Activated naive CD8-positive, alpha-beta T cell treated with anti-CD3 and anti-CD28 coated beads, Interleukin-2, amount 10 ng/mL, durations not matched to agents 7 days and 5 days (primary cell): Measurements from ENCODE around the gene PLPP1. TPM values are rescaled to one million over a fixed set of nuclear protein-coding genes. Genes with fewer than 3 reads are reported as not detected.

Source experiments
- ATAC-seq: fragments of 150-1000 bp; cut with Tn5 transposase; one replicate; pipeline ENCODE4 v1.10.0; 2021; ENCODE audit warnings: low read depth, moderate library complexity
- POLR2A ChIA-PET: fragments of 350-600 bp; sonication (Branson Sonifier 250); formaldehyde crosslinking; loops from one replicate; lab custom pipeline; 2021; ENCODE audit warnings: antibody characterized with exemption; lab: Charles Lee
- DNase-seq: peaks from one replicate; pipeline ENCODE4 v3.0.0; 2021
- H3K27ac Mint-ChIP-seq: one replicate; pipeline ENCODE4 v1.8.0; 2022; ENCODE audit warnings: mild to moderate bottlenecking, mixed read lengths
- H3K27me3 Mint-ChIP-seq: one replicate; pipeline ENCODE4 v1.8.0; 2022; ENCODE audit warnings: mild to moderate bottlenecking, moderate library complexity, mixed read lengths
- H3K36me3 Mint-ChIP-seq: one replicate; pipeline ENCODE4 v1.8.0; 2021; ENCODE audit warnings: mild to moderate bottlenecking, mixed read lengths
- H3K4me1 Mint-ChIP-seq: one replicate; pipeline ENCODE4 v1.8.0; 2021; ENCODE audit warnings: mixed read lengths
- H3K4me3 Mint-ChIP-seq: one replicate; pipeline ENCODE4 v1.8.0; 2022; ENCODE audit warnings: mild to moderate bottlenecking, moderate library complexity, mixed read lengths
- H3K9me3 Mint-ChIP-seq: one replicate; pipeline ENCODE4 v1.8.0; 2021; ENCODE audit warnings: mixed read lengths
- total RNA-seq, 2 experiments: library from RNA; stranded (reverse); gene quantifications; one replicate each; pipeline ENCODE4 v1.2.3, GENCODE V29; 2021

The PLPP1 gene
- 10 to 100 TPM; 25.9 to 27.8 TPM for total RNA-seq

DNA sequence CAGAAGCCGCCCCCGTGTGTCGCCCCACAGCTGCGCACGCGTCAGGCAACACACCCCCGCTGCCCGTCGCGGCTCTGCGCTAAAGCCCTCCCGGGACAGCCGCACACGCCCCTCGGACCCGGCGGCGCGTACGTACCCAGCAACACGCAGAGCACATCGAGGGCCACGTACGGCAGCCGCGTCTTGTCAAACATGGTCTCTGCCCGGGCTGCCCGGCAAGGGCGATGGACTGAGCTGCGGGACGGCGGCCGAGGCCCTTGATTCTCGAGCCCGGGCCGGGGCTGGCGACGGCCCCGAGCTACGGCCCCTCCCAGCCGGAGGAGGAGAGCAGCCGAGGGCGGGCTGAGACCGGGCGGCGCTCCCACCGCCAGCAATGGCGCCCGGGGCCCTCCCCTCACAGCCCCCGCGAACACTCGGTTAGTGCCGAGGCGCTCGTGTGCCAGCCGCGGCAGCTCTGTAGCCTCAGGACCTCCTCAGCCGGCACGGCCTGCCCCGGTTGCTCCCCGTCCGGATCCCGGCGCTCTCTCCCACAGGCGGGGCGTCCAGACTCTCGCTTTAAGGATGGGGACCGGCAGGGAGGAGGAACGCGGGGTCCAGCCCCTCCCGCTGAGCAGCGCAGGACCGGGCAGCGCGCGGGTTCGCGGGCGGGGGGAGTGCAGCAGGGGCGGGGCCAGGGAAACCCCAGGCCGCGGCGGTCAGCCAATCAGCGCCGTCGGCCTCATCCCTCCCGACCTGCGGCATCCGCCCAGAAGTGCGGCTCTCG lies at the start of gene PLPP1:
TSS of gene PLPP1 (minus strand) at position 529 of the 763 bp plus-strand sequence. CDS start at position 194, 335 bp downstream.
- peaks cover 20% of the 10 kb centered on the region for H3K36me3 Mint-ChIP-seq
- DNase-seq (peak; percentile 91), ATAC-seq (peak; percentile 80)
- peaks cover 50% of the 10 kb centered on the region for H3K4me1 Mint-ChIP-seq
- H3K27me3 Mint-ChIP-seq: no peaks in the 10 kb centered on the region
- H3K4me3 Mint-ChIP-seq: peak within 1 kb of the TSS; percentile 99
- H3K27ac Mint-ChIP-seq: peak within 1 kb of the TSS; percentile 89
- H3K9me3 Mint-ChIP-seq: no peaks in the 10 kb centered on the region
- POLR2A ChIA-PET: interaction anchor here (0.7 to 1.6 kb wide), 4 partner anchors 57 to 143 kb away, joined by 3 to 7 read pairs (median 4); no protein-coding TSS in a partner anchor

GRCh38 chr5:55583578-55583977 lies 48.8 kb upstream of the PLPP1 start:
- H3K4me3 Mint-ChIP-seq: no peak overlapping the region
- H3K9me3 Mint-ChIP-seq: peaks cover 1% of the 10 kb centered on the region
- H3K27ac Mint-ChIP-seq: no peak overlapping the region
- DNase-seq: no peak
- no peak for ATAC-seq
- H3K36me3 Mint-ChIP-seq: peaks cover 5% of the 10 kb centered on the region
- peaks cover 20% of the 10 kb centered on the region for H3K4me1 Mint-ChIP-seq
- no peaks in the 10 kb centered on the region for H3K27me3 Mint-ChIP-seq
- POLR2A ChIA-PET: interaction anchor here (0.7 kb wide), 1 partner anchor 18 kb away, joined by 7 read pairs; no protein-coding TSS in a partner anchor

DNA sequence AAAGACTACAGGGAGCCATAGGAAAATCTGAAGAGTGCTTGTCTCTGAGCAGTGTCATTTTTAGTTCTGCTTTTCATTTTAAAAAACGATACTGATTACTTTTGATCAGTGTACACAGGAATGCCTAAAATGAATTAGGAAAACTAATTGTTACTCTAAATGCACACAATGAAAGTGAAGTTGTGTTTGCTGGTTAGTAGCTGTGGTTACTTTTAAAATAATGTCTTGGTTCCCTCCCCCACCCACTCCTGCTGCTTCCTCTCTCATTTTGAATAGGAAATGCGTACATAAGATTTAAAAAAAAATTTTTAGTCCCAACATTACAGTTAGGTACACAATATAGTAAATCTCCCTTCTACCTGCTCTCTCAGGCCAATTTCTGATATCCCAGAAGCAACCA lies 47.5 kb upstream of the PLPP1 start:
- ATAC-seq: peak; percentile 31
- POLR2A ChIA-PET: interaction anchor here (1.4 kb wide), 1 partner anchor 9 kb away, joined by 8 read pairs; no protein-coding TSS in a partner anchor
- peaks cover 5% of the 10 kb centered on the region for H3K36me3 Mint-ChIP-seq
- H3K4me1 Mint-ChIP-seq: peaks cover 28% of the 10 kb centered on the region
- peak overlapping the region; percentile 91 for H3K27ac Mint-ChIP-seq
- peaks cover 1% of the 10 kb centered on the region for H3K9me3 Mint-ChIP-seq
- no peaks in the 10 kb centered on the region for H3K27me3 Mint-ChIP-seq
- no peak for DNase-seq
- H3K4me3 Mint-ChIP-seq: peak overlapping the region; percentile 69

DNA sequence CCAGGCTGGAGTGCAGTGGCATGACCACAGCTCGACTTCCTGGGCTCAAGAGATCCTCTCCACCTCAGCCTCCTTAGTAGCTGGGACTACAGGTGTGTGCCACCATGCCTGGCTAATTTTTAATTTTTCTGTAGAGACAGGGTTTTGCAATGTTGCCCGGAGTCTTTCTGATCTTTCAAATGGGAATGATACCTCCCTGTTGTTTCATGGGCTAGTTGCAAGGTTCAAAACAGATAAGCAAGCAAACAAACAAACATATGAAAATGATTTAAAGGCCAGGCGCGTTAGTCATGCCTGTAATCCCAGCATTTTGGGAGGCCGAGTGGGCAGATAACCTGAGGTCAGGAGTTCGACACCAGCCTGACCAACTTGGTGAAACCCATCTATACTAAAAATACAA lies 45.3 kb upstream of the PLPP1 start:
- peak overlapping the region; percentile 5 for H3K27ac Mint-ChIP-seq
- peaks cover 40% of the 10 kb centered on the region for H3K4me1 Mint-ChIP-seq
- POLR2A ChIA-PET: no interaction called here
- no peak for ATAC-seq
- H3K27me3 Mint-ChIP-seq: no peaks in the 10 kb centered on the region
- peaks cover 3% of the 10 kb centered on the region for H3K36me3 Mint-ChIP-seq
- H3K4me3 Mint-ChIP-seq: no peak overlapping the region
- peaks cover 1% of the 10 kb centered on the region for H3K9me3 Mint-ChIP-seq
- DNase-seq: no peak

DNA sequence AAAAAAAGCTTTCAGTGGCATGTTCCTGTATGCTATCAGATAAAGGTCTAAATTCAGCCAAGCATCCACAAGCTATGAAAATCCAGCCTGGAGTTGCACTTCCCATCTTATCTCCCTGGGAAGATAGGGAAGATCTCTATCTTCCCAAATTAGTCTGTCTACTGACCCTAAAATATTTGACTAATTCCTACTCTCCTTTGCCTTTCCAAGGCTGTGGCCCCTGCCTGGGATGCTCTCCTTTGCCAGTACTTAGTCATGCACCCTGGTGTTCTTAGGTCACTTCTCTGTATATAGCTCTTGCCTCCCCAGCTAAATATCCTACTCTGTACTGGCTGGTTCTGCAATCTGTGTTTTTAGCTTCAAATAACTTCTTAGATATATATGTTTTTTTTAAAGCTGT lies 44.0 kb upstream of the PLPP1 start:
- Mint-ChIP-seq H3K4me1 (peaks cover 40% of the 10 kb centered on the region), H3K36me3 (peaks cover 3% of the 10 kb centered on the region), H3K4me3 (no peak overlapping the region), H3K27ac (no peak overlapping the region), H3K27me3 (no peaks in the 10 kb centered on the region), H3K9me3 (peaks cover 1% of the 10 kb centered on the region)
- DNase-seq: no peak
- POLR2A ChIA-PET: interaction anchor here (0.7 to 1.0 kb wide), 2 partner anchors 12 to 22 kb away, joined by 5 read pairs; no protein-coding TSS in a partner anchor
- ATAC-seq: no peak

- peaks cover 1% of the 10 kb centered on the region for H3K9me3 Mint-ChIP-seq
- no peak overlapping the region for H3K27ac Mint-ChIP-seq
- ATAC-seq: no peak
- H3K27me3 Mint-ChIP-seq: no peaks in the 10 kb centered on the region
- H3K4me3 Mint-ChIP-seq: no peak overlapping the region
- H3K36me3 Mint-ChIP-seq: peaks cover 3% of the 10 kb centered on the region
- POLR2A ChIA-PET: no interaction called here
- no peak for DNase-seq
- peaks cover 36% of the 10 kb centered on the region for H3K4me1 Mint-ChIP-seq
Measured at GRCh38 chr5:55577353-55578060, 42.7 kb upstream of the PLPP1 start.

DNA sequence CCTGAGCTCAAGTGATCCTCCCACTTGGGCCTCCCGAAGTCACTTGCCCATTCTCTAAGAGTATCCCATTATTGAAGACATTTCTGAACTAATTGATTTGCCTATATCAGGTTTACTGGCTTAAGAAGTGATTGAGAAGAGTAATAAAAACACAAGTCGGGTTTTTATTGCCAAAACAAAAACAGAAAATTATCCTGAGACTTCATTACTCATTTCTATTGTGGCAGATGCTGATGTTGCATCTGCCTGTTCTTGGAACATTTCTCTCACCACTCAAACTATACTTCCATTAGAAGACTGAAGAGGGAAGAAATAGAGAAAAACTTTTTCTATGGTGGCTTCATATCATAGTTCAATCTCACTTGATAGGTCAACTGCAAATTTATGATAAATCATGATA lies 41.9 kb upstream of the PLPP1 start:
- Mint-ChIP-seq H3K27me3 (no peaks in the 10 kb centered on the region), H3K27ac (peak overlapping the region; percentile 8), H3K4me3 (no peak overlapping the region), H3K36me3 (peaks cover 3% of the 10 kb centered on the region), H3K9me3 (peaks cover 1% of the 10 kb centered on the region), H3K4me1 (peaks cover 35% of the 10 kb centered on the region)
- POLR2A ChIA-PET: interaction anchor here (0.8 kb wide), 1 partner anchor 20 kb away, joined by 4 read pairs; no protein-coding TSS in a partner anchor
- ATAC-seq (no peak), DNase-seq (no peak)

GRCh38 chr5:55575815-55576583 lies 41.2 kb upstream of the PLPP1 start:
- POLR2A ChIA-PET: interaction anchor here (0.8 kb wide), 1 partner anchor 20 kb away, joined by 4 read pairs; no protein-coding TSS in a partner anchor
- ATAC-seq: no peak

GRCh38 chr5:55572600-55572999 lies 37.8 kb upstream of the PLPP1 start:
- H3K27ac Mint-ChIP-seq: no peak overlapping the region
- H3K9me3 Mint-ChIP-seq: no peaks in the 10 kb centered on the region
- no peak for DNase-seq
- H3K27me3 Mint-ChIP-seq: peaks cover 3% of the 10 kb centered on the region
- POLR2A ChIA-PET: interaction anchor here (1.1 kb wide), 1 partner anchor 19 kb away, joined by 3 read pairs; no protein-coding TSS in a partner anchor
- peaks cover 25% of the 10 kb centered on the region for H3K4me1 Mint-ChIP-seq
- no peak overlapping the region for H3K4me3 Mint-ChIP-seq
- ATAC-seq: no peak
- H3K36me3 Mint-ChIP-seq: peaks cover 2% of the 10 kb centered on the region

More at GRCh38 chr5:55575815-55576583, 41.2 kb upstream of the PLPP1 start:
- DNase-seq: no peak
- Mint-ChIP-seq H3K27me3 (peaks cover under 1% of the 10 kb centered on the region), H3K4me3 (no peak overlapping the region), H3K9me3 (peaks cover 1% of the 10 kb centered on the region), H3K4me1 (peaks cover 33% of the 10 kb centered on the region), H3K36me3 (peaks cover 3% of the 10 kb centered on the region), H3K27ac (peak overlapping the region; percentile 8)

- Mint-ChIP-seq H3K27ac (no peak overlapping the region), H3K4me1 (peaks cover 22% of the 10 kb centered on the region), H3K4me3 (no peak overlapping the region), H3K27me3 (peaks cover 3% of the 10 kb centered on the region), H3K9me3 (no peaks in the 10 kb centered on the region), H3K36me3 (peaks cover 2% of the 10 kb centered on the region)
- POLR2A ChIA-PET: interaction anchor here (1.1 kb wide), 1 partner anchor 20 kb away, joined by 3 read pairs; no protein-coding TSS in a partner anchor
- DNase-seq: no peak
- no peak for ATAC-seq
Measured at GRCh38 chr5:55572020-55572419, 37.3 kb upstream of the PLPP1 start.

GRCh38 chr5:55570570-55570969 lies 35.8 kb upstream of the PLPP1 start:
- no peak for DNase-seq
- Mint-ChIP-seq H3K27me3 (peaks cover 5% of the 10 kb centered on the region), H3K27ac (no peak overlapping the region), H3K4me3 (no peak overlapping the region), H3K9me3 (no peaks in the 10 kb centered on the region), H3K36me3 (peaks cover 2% of the 10 kb centered on the region), H3K4me1 (peaks cover 10% of the 10 kb centered on the region)
- no peak for ATAC-seq
- POLR2A ChIA-PET: no interaction called here

- peaks cover 1% of the 10 kb centered on the region for H3K36me3 Mint-ChIP-seq
- peaks cover 13% of the 10 kb centered on the region for H3K4me1 Mint-ChIP-seq
- ATAC-seq (no peak), DNase-seq (no peak)
- H3K9me3 Mint-ChIP-seq: no peaks in the 10 kb centered on the region
- POLR2A ChIA-PET: no interaction called here
- no peak overlapping the region for H3K27ac Mint-ChIP-seq
- no peak overlapping the region for H3K4me3 Mint-ChIP-seq
- H3K27me3 Mint-ChIP-seq: peaks cover 5% of the 10 kb centered on the region
Measured at GRCh38 chr5:55570026-55570425, 35.3 kb upstream of the PLPP1 start.

DNA sequence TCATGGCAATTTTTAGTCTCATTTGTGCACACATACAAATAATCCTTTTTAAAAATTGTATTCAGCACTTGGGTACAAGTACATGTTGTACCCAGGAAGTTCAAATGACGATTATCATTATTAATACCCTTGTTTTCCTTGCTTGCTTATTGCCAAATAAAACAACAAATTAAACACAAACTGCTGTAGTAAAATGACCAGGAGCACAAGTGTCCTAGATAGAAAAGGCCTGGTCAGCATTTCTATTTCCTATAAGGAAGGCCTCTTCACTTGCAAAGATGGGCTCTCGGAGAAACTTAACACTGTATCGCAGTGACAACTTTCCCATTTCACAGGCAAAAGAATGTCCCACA lies 34.7 kb upstream of the PLPP1 start:
- Mint-ChIP-seq H3K4me3 (no peak overlapping the region), H3K27me3 (peaks cover 5% of the 10 kb centered on the region), H3K4me1 (peaks cover 17% of the 10 kb centered on the region), H3K27ac (no peak overlapping the region), H3K9me3 (no peaks in the 10 kb centered on the region), H3K36me3 (peaks cover 1% of the 10 kb centered on the region)
- POLR2A ChIA-PET: no interaction called here
- DNase-seq (no peak), ATAC-seq (no peak)
